GM23338 (cell line): ENCODE measurements around the gene CNOT9. TPM values are rescaled to one million over a fixed set of nuclear protein-coding genes. Genes with fewer than 3 reads are reported as not detected.
"Not testable (repeated sequence)": the region's sequence is repeated elsewhere in the genome, so short reads cannot be mapped to it uniquely, and the experiment has no call there.

Experiments
- ATAC-seq: fragments of 200-7000 bp; cut with Tn5 transposase; 3 replicates; pipeline ENCODE4 v1.9.1; 2020
- DNase-seq: peaks from one replicate; pipeline ENCODE4 v3.0.0-alpha.2; 2015; ENCODE audit warnings: low spot score
- H2AFZ ChIP-seq: fragments of 200-600 bp; sonication (generic); 2 replicates; pipeline ENCODE4 v1.8.0; 2016; ENCODE audit warnings: antibody characterized with exemption, mild to moderate bottlenecking, moderate library complexity
- H3F3A ChIP-seq: fragments of 200-600 bp; sonication (generic); replicated peaks from 2 replicates; pipeline ENCODE4 v1.8.0; 2017; ENCODE audit warnings: antibody characterized with exemption, mixed run types, low read depth
- H3K27ac ChIP-seq: fragments of 200-600 bp; sonication (generic); 2 replicates; pipeline ENCODE4 v1.6.1; 2016; ENCODE audit warnings: low read depth
- H3K27me3 ChIP-seq: fragments of 200-600 bp; sonication (generic); 2 replicates; pipeline ENCODE4 v1.8.0; 2016; ENCODE audit warnings: mild to moderate bottlenecking, mixed run types, moderate library complexity; ENCODE audit not compliant: insufficient read depth
- H3K36me3 ChIP-seq: fragments of 200-600 bp; sonication (generic); 2 replicates; pipeline ENCODE4 v1.8.0; 2016; ENCODE audit warnings: mild to moderate bottlenecking; ENCODE audit not compliant: insufficient read depth
- H3K4me1 ChIP-seq: fragments of 200-600 bp; sonication (generic); 2 replicates; pipeline ENCODE4 v1.8.0; 2016; ENCODE audit warnings: mild to moderate bottlenecking, moderate library complexity; ENCODE audit not compliant: insufficient read depth
- H3K4me2 ChIP-seq: fragments of 200-600 bp; sonication (generic); 2 replicates; pipeline ENCODE4 v1.7.1; 2017; ENCODE audit warnings: mixed run types
- H3K4me3 ChIP-seq: fragments of 200-600 bp; sonication (generic); 2 replicates; pipeline ENCODE4 v1.6.1; 2016; ENCODE audit warnings: mixed run types
- H3K79me2 ChIP-seq: fragments of 200-600 bp; sonication (generic); replicated peaks from 2 replicates; pipeline ENCODE4 v1.8.0; 2017; ENCODE audit warnings: mild to moderate bottlenecking; ENCODE audit not compliant: insufficient read depth
- H3K9me2 ChIP-seq: fragments of 200-600 bp; sonication (generic); 2 replicates; pipeline ENCODE4 v1.8.0; 2017; ENCODE audit not compliant: insufficient read depth
- H4K20me1 ChIP-seq: fragments of 200-600 bp; sonication (generic); replicated peaks from 2 replicates; pipeline ENCODE4 v1.8.0; 2017; ENCODE audit warnings: mild to moderate bottlenecking; ENCODE audit not compliant: insufficient read depth
- H3K27ac Mint-ChIP-seq: 2 replicates; pipeline ENCODE4 v1.8.0; 2020; ENCODE audit warnings: inconsistent platforms, mild to moderate bottlenecking, moderate library complexity, mixed read lengths
- H3K27me3 Mint-ChIP-seq: 3 replicates; pipeline ENCODE4 v1.8.0; 2022; ENCODE audit warnings: low read depth, mild to moderate bottlenecking, moderate library complexity, mixed read lengths, inconsistent platforms; ENCODE audit not compliant: insufficient read depth, poor library complexity
- H3K36me3 Mint-ChIP-seq: 3 replicates; pipeline ENCODE4 v1.8.0; 2021; ENCODE audit warnings: low read depth, mild to moderate bottlenecking, inconsistent platforms, moderate library complexity, mixed read lengths
- H3K4me1 Mint-ChIP-seq: 3 replicates; pipeline ENCODE4 v1.8.0; 2020; ENCODE audit warnings: mild to moderate bottlenecking, inconsistent platforms, mixed read lengths
- H3K4me3 Mint-ChIP-seq: 3 replicates; pipeline ENCODE4 v1.8.0; 2021; ENCODE audit warnings: moderate library complexity, mild to moderate bottlenecking, inconsistent platforms, mixed read lengths
- H3K9me3 Mint-ChIP-seq: 3 replicates; pipeline ENCODE4 v1.8.0; 2020; ENCODE audit warnings: moderate library complexity, mild to moderate bottlenecking, inconsistent platforms, mixed read lengths
- CREB1 ChIP-seq: fragments of 250-450 bp; sonication (Bioruptor Pico); IDR thresholded peaks from 2 replicates; pipeline ENCODE4 v1.5.0; 2020; ENCODE audit warnings: low read depth, mild to moderate bottlenecking, moderate library complexity
- EZH2 ChIP-seq: fragments of 200-600 bp; sonication (generic); IDR thresholded peaks from one replicate; pipeline ENCODE4 v1.8.0; 2017; ENCODE audit warnings: antibody characterized with exemption, mild to moderate bottlenecking, low read depth; ENCODE audit not compliant: unreplicated experiment
- EZH2phosphoT487 ChIP-seq: fragments of 200-600 bp; sonication (generic); IDR thresholded peaks from one replicate; pipeline ENCODE4 v1.8.1; 2018; ENCODE audit warnings: antibody characterized with exemption; ENCODE audit not compliant: unreplicated experiment
- JUNB ChIP-seq: IDR thresholded peaks from one replicate; pipeline ENCODE4 v1.6.1; 2016; ENCODE audit warnings: antibody characterized with exemption; ENCODE audit not compliant: unreplicated experiment
- NANOG ChIP-seq: IDR thresholded peaks from 2 replicates; pipeline ENCODE4 v1.6.1; 2016; ENCODE audit warnings: antibody characterized with exemption, borderline replicate concordance
- POLR2AphosphoS5 ChIP-seq: IDR thresholded peaks from 2 replicates; pipeline ENCODE4 v1.6.1; 2016; ENCODE audit warnings: antibody characterized with exemption, low read depth
- STAT1 ChIP-seq: IDR thresholded peaks from one replicate; pipeline ENCODE4 v1.6.1; 2016; ENCODE audit warnings: antibody characterized with exemption; ENCODE audit not compliant: unreplicated experiment
- ZNF114 ChIP-seq: fragments of 250-450 bp; sonication (Bioruptor Pico); IDR thresholded peaks from 2 replicates; pipeline ENCODE4 v1.5.0; 2020; ENCODE audit warnings: mild to moderate bottlenecking, moderate library complexity
- ZNF331 ChIP-seq: fragments of 250-450 bp; sonication (Bioruptor Pico); IDR thresholded peaks from 2 replicates; pipeline ENCODE4 v1.5.0; 2020; ENCODE audit warnings: low read depth, mild to moderate bottlenecking, moderate library complexity
- polyA plus RNA-seq: library from polyadenylated mRNA; unstranded; fragments of >200 nt; fragmentation: Nextera tagmentation; extraction: Ambion mirVana; gene quantifications from 2 replicates; pipeline ENCODE4 v1.2.1, GENCODE V29; 2016
- total RNA-seq: library from RNA; depleted of rRNA; stranded (reverse); fragments of >200 nt; shearing (Covaris generic); gene quantifications from 2 replicates; pipeline ENCODE4 v1.2.3, GENCODE V29; 2014
- TF ChIP-seq, protein P1 (sequence below): IDR thresholded peaks from 2 replicates; pipeline ENCODE4 v1.6.1; 2016; ENCODE audit warnings: antibody characterized with exemption
- TF ChIP-seq, protein P2 (sequence below): IDR thresholded peaks from one replicate; pipeline ENCODE4 v1.6.1; 2018; ENCODE audit warnings: antibody characterized with exemption; ENCODE audit not compliant: unreplicated experiment
- TF ChIP-seq, protein P3 (sequence below), 2 experiments: fragments of 200-600 bp in 1 of 2; sonication (generic) in 1 of 2; conservative IDR thresholded peaks; 2 replicates each; pipeline versions ENCODE4 v1.5.1 to v1.6.1; 2016 to 2017; ENCODE audit warnings: antibody characterized with exemption in 2 of 2, low read depth in 2 of 2, mild to moderate bottlenecking in 2 of 2, moderate library complexity in 1 of 2

CNOT9 gene
- total and polyA plus RNA-seq, 2 experiments from 2014 or later = 55.3 to 132 TPM

DNA sequence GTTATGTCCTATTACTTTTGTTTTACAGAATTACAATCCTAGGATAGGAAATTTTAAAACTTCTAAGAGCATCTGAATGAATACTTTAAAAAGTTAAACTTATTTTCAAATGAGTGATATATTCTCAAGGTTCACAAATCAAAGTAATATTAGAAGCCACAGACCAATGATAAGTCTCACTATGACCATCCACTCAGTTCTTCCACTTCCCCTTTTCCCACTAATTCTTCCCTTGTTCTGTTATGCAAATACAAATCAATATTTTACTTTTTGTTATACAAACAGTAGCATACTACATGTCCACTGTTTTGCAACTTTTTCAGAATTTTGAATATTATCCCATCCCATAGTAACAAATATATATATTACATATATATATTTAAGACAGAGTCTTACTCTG, 20.7 kb upstream of the CNOT9 start (continued):
- TF ChIP-seq, protein P1, sequence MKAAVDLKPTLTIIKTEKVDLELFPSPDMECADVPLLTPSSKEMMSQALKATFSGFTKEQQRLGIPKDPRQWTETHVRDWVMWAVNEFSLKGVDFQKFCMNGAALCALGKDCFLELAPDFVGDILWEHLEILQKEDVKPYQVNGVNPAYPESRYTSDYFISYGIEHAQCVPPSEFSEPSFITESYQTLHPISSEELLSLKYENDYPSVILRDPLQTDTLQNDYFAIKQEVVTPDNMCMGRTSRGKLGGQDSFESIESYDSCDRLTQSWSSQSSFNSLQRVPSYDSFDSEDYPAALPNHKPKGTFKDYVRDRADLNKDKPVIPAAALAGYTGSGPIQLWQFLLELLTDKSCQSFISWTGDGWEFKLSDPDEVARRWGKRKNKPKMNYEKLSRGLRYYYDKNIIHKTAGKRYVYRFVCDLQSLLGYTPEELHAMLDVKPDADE = no peak
- TF ChIP-seq, protein P2, sequence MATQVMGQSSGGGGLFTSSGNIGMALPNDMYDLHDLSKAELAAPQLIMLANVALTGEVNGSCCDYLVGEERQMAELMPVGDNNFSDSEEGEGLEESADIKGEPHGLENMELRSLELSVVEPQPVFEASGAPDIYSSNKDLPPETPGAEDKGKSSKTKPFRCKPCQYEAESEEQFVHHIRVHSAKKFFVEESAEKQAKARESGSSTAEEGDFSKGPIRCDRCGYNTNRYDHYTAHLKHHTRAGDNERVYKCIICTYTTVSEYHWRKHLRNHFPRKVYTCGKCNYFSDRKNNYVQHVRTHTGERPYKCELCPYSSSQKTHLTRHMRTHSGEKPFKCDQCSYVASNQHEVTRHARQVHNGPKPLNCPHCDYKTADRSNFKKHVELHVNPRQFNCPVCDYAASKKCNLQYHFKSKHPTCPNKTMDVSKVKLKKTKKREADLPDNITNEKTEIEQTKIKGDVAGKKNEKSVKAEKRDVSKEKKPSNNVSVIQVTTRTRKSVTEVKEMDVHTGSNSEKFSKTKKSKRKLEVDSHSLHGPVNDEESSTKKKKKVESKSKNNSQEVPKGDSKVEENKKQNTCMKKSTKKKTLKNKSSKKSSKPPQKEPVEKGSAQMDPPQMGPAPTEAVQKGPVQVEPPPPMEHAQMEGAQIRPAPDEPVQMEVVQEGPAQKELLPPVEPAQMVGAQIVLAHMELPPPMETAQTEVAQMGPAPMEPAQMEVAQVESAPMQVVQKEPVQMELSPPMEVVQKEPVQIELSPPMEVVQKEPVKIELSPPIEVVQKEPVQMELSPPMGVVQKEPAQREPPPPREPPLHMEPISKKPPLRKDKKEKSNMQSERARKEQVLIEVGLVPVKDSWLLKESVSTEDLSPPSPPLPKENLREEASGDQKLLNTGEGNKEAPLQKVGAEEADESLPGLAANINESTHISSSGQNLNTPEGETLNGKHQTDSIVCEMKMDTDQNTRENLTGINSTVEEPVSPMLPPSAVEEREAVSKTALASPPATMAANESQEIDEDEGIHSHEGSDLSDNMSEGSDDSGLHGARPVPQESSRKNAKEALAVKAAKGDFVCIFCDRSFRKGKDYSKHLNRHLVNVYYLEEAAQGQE = no peak
- no peak for TF ChIP-seq STAT1
- TF ChIP-seq ZNF331 = no peak
- TF ChIP-seq, protein P3, sequence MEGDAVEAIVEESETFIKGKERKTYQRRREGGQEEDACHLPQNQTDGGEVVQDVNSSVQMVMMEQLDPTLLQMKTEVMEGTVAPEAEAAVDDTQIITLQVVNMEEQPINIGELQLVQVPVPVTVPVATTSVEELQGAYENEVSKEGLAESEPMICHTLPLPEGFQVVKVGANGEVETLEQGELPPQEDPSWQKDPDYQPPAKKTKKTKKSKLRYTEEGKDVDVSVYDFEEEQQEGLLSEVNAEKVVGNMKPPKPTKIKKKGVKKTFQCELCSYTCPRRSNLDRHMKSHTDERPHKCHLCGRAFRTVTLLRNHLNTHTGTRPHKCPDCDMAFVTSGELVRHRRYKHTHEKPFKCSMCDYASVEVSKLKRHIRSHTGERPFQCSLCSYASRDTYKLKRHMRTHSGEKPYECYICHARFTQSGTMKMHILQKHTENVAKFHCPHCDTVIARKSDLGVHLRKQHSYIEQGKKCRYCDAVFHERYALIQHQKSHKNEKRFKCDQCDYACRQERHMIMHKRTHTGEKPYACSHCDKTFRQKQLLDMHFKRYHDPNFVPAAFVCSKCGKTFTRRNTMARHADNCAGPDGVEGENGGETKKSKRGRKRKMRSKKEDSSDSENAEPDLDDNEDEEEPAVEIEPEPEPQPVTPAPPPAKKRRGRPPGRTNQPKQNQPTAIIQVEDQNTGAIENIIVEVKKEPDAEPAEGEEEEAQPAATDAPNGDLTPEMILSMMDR (conservative IDR thresholded peaks at IDR 0.05; ENCODE audit: low read depth in 2 of 2) = no peak
- no peak for TF ChIP-seq EZH2
- no peak for TF ChIP-seq CREB1 (CRISPR knock-in tag)
- no peak for TF ChIP-seq JUNB
- TF ChIP-seq POLR2AphosphoS5 = no peak
- TF ChIP-seq ZNF114 = no peak
- TF ChIP-seq NANOG = no peak
- TF ChIP-seq EZH2phosphoT487 = no peak

DNA sequence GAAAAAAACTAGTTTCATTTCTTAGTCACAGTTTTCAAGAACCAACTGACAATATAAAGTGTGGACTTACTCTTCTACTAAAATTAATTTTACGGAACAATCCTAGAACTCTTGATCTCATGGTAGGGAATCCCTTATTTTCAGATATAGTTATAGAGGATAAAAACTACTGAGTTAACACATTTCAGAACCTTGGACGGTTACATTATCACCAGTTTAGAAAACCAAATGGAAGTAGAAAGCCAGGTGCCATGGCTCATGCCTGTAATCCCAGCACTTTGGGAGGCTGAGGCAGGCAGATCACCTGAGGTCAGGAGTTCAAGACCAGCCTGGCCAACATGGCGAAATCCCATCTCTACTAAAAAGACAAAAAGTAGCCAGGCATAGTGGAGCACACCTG, 14.4 kb upstream of the CNOT9 start:
- H3K4me2 ChIP-seq, H3F3A ChIP-seq, H4K20me1 ChIP-seq, H3K79me2 ChIP-seq, H3K4me3 Mint-ChIP-seq, H3K27me3 ChIP-seq, H3K4me3 ChIP-seq, ATAC-seq, DNase-seq, H3K9me2 ChIP-seq, H2AFZ ChIP-seq, H3K27ac ChIP-seq, H3K9me3 Mint-ChIP-seq, H3K27me3 Mint-ChIP-seq: not testable (repeated sequence)
- peak overlapping the region; percentile 68; the same call in 1 of the 2 replicates for H3K27ac Mint-ChIP-seq
- H3K36me3 ChIP-seq = peaks cover 28% of the 10 kb centered on the region
- peaks cover 65% of the 10 kb centered on the region for H3K36me3 Mint-ChIP-seq
- peaks cover 17% of the 10 kb centered on the region for H3K4me1 Mint-ChIP-seq
- TF ChIP-seq, protein P2 = peak; percentile 37
- peaks cover 23% of the 10 kb centered on the region for H3K4me1 ChIP-seq
